H1 (cell line): Measurements from ENCODE around the gene SH3BGRL3. TPM values are rescaled to one million over a fixed set of nuclear protein-coding genes. Genes with fewer than 3 reads are reported as not detected.

Experiments used
- CTCF ChIA-PET: fragments of 300-600 bp; sonication (Branson Sonifier 250); formaldehyde crosslinking; loops from one replicate; lab custom pipeline; 2021; ENCODE audit not compliant: partially characterized antibody; lab: Charles Lee
- POLR2A ChIA-PET: fragments of 300-600 bp; sonication (Branson Sonifier 250); formaldehyde crosslinking; loops from one replicate; lab custom pipeline; 2021; ENCODE audit warnings: inconsistent platforms; ENCODE audit not compliant: partially characterized antibody; lab: Charles Lee
- DNase-seq, 2 experiments: peaks; one replicate each; pipeline versions ENCODE4 v3.0.0 to v3.0.0-alpha.2; 2010 to 2022; ENCODE audit warnings: low spot score in 2 of 2, low read depth in 1 of 2, mixed read lengths in 1 of 2
- FAIRE-seq: peaks from 2 replicates; lab custom pipeline; 2011; peaks lifted over from hg19 to GRCh38; lab: Jason Lieb, UNC
- H2AFZ ChIP-seq: 2 replicates; pipeline ENCODE4 v1.8.1; 2012; ENCODE audit warnings: low read length, inconsistent platforms
- H2AK5ac ChIP-seq: 2 replicates; pipeline ENCODE4 v1.6.1; 2013; ENCODE audit warnings: low read depth, low read length
- H2BK120ac ChIP-seq: replicated peaks from 2 replicates; pipeline ENCODE3; 2013; ENCODE audit warnings: low read depth, low read length, inconsistent platforms
- H2BK12ac ChIP-seq: 2 replicates; pipeline ENCODE4 v1.6.1; 2013; ENCODE audit warnings: low read depth, low read length
- H2BK15ac ChIP-seq: 2 replicates; pipeline ENCODE4 v1.6.1; 2013; ENCODE audit warnings: low read length
- H2BK20ac ChIP-seq: 2 replicates; pipeline ENCODE4 v1.6.1; 2013; ENCODE audit warnings: low read length
- H2BK5ac ChIP-seq: 2 replicates; pipeline ENCODE4 v1.6.1; 2013; ENCODE audit warnings: low read depth, low read length
- H3K14ac ChIP-seq: 2 replicates; pipeline ENCODE4 v1.6.1; 2013; ENCODE audit warnings: inconsistent platforms; ENCODE audit not compliant: insufficient read length
- H3K18ac ChIP-seq: 2 replicates; pipeline ENCODE4 v1.6.1; 2013; ENCODE audit warnings: low read length; ENCODE audit errors: extremely low read depth
- H3K23ac ChIP-seq: 2 replicates; pipeline ENCODE4 v1.6.1; 2013; ENCODE audit warnings: inconsistent platforms; ENCODE audit not compliant: insufficient read length
- H3K23me2 ChIP-seq: 2 replicates; pipeline ENCODE4 v1.6.1; 2013; ENCODE audit warnings: low read depth, low read length
- H3K27ac ChIP-seq: 2 replicates; pipeline ENCODE4 v1.6.1; 2011; ENCODE audit warnings: low read depth, low read length, inconsistent platforms
- H3K27me3 ChIP-seq, 4 experiments: replicated peaks in 1 of 4; 1 replicate in 1 of 4; 2 replicates in 3 of 4; pipeline versions ENCODE4 v1.6.1 to v1.8.1; 2011 to 2013; ENCODE audit warnings: low read length in 3 of 4, mild to moderate bottlenecking in 3 of 4, inconsistent platforms in 2 of 4, mixed read lengths in 2 of 4, moderate library complexity in 1 of 4; ENCODE audit not compliant: control insufficient read depth in 3 of 4, insufficient read depth in 3 of 4; ENCODE audit errors: extremely low read depth in 1 of 4
- H3K36me3 ChIP-seq, 4 experiments: 2 replicates each; pipeline versions ENCODE4 v1.6.1 to v1.8.1; 2011 to 2013; ENCODE audit warnings: mild to moderate bottlenecking in 4 of 4, low read length in 3 of 4, moderate library complexity in 2 of 4, control low read depth in 1 of 4, inconsistent platforms in 1 of 4; ENCODE audit not compliant: insufficient read depth in 4 of 4, control insufficient read depth in 2 of 4
- H3K4ac ChIP-seq: replicated peaks from 2 replicates; pipeline ENCODE3; 2013; ENCODE audit warnings: low read length, low read depth, mixed read lengths, inconsistent platforms; ENCODE audit not compliant: insufficient read length
- H3K4me1 ChIP-seq, 4 experiments: replicated peaks in 1 of 4; 1 replicate in 1 of 4; 2 replicates in 3 of 4; pipeline versions ENCODE4 v1.6.1 to v1.8.1; 2011 to 2013; ENCODE audit warnings: low read length in 3 of 4, inconsistent platforms in 2 of 4, mixed read lengths in 1 of 4; ENCODE audit not compliant: insufficient read depth in 4 of 4, control insufficient read depth in 3 of 4
- H3K4me2 ChIP-seq, 2 experiments: 2 replicates each; pipeline versions ENCODE4 v1.6.1 to v1.8.1; 2011 to 2013; ENCODE audit warnings: low read depth in 2 of 2, low read length in 2 of 2, control low read depth in 1 of 2, inconsistent platforms in 1 of 2, mild to moderate bottlenecking in 1 of 2; ENCODE audit not compliant: insufficient read depth in 1 of 2
- H3K4me3 ChIP-seq, 4 experiments: fragments of 200-600, 300-600 bp in 1 of 4; sonication (generic), shearing (Covaris generic), sonication (Bioruptor Twin) in 1 of 4; 2 replicates each; pipeline versions ENCODE4 v1.5.1 to v1.8.1; 2011 to 2016; ENCODE audit warnings: low read length in 4 of 4, low read depth in 3 of 4, control low read depth in 2 of 4, inconsistent platforms in 2 of 4, mild to moderate bottlenecking in 2 of 4, mixed read lengths in 1 of 4, moderate library complexity in 1 of 4; ENCODE audit not compliant: insufficient read depth in 2 of 4; ENCODE audit errors: extremely low read depth in 1 of 4
- H3K56ac ChIP-seq: replicated peaks from 2 replicates; pipeline ENCODE3; 2013; ENCODE audit warnings: low read depth, mild to moderate bottlenecking, mixed read lengths, low read length, inconsistent platforms; ENCODE audit not compliant: insufficient read length
- H3K79me1 ChIP-seq: 2 replicates; pipeline ENCODE4 v1.6.1; 2013; ENCODE audit warnings: low read depth, low read length, control low read depth
- H3K79me2 ChIP-seq, 2 experiments: 2 replicates each; pipeline versions ENCODE4 v1.6.1 to v1.8.1; 2012 to 2013; ENCODE audit warnings: low read length in 2 of 2, mild to moderate bottlenecking in 2 of 2, inconsistent platforms in 1 of 2; ENCODE audit not compliant: insufficient read depth in 2 of 2, control insufficient read depth in 1 of 2
- H3K9ac ChIP-seq, 4 experiments: replicated peaks in 1 of 4; 1 replicate in 1 of 4; 2 replicates in 3 of 4; pipeline versions ENCODE4 v1.6.1 to v1.8.1; 2011 to 2013; ENCODE audit warnings: low read depth in 3 of 4, low read length in 3 of 4, control low read depth in 2 of 4, mild to moderate bottlenecking in 2 of 4, moderate library complexity in 2 of 4, inconsistent platforms in 1 of 4; ENCODE audit errors: extremely low read depth in 1 of 4
- H3K9me3 ChIP-seq, 2 experiments: 2 replicates each; pipeline versions ENCODE4 v1.6.1 to v1.8.1; 2012 to 2013; ENCODE audit warnings: mild to moderate bottlenecking in 2 of 2, moderate library complexity in 2 of 2, control low read depth in 1 of 2, inconsistent platforms in 1 of 2, low read depth in 1 of 2, low read length in 1 of 2, mixed read lengths in 1 of 2; ENCODE audit not compliant: insufficient read depth in 2 of 2
- H4K20me1 ChIP-seq, 2 experiments: replicated peaks in 1 of 2; 2 replicates each; pipeline versions ENCODE3 to v1.8.1; 2011 to 2013; ENCODE audit warnings: inconsistent platforms in 2 of 2, low read length in 2 of 2, mild to moderate bottlenecking in 1 of 2; ENCODE audit not compliant: insufficient read depth in 2 of 2, control insufficient read depth in 1 of 2
- H4K5ac ChIP-seq: 2 replicates; pipeline ENCODE4 v1.6.1; 2013; ENCODE audit warnings: low read length, low read depth, mixed read lengths, inconsistent platforms; ENCODE audit not compliant: insufficient read length
- H4K8ac ChIP-seq: 2 replicates; pipeline ENCODE4 v1.8.0; 2013; ENCODE audit warnings: mild to moderate bottlenecking, moderate library complexity, low read length, inconsistent platforms; ENCODE audit not compliant: insufficient read depth; ENCODE audit errors: extremely low read depth
- H4K91ac ChIP-seq: replicated peaks from 2 replicates; pipeline ENCODE3; 2013; ENCODE audit warnings: low read length, mixed read lengths, inconsistent platforms; ENCODE audit not compliant: insufficient read length
- CREB1 ChIP-seq: IDR thresholded peaks from 2 replicates; pipeline ENCODE4 v1.6.1; 2012; ENCODE audit warnings: inconsistent platforms
- CTCF ChIP-seq, 3 experiments: IDR thresholded peaks; 1 replicate in 2 of 3; 2 replicates in 1 of 3; pipeline versions ENCODE4 v1.5.1 to v1.6.1; 2011; ENCODE audit warnings: low read length in 3 of 3, mild to moderate bottlenecking in 3 of 3, inconsistent platforms in 2 of 3, low read depth in 1 of 3, moderate library complexity in 1 of 3; ENCODE audit not compliant: insufficient read depth in 1 of 3; ENCODE audit errors: control extremely low read depth in 1 of 3
- GABPA ChIP-seq: IDR thresholded peaks from 2 replicates; pipeline ENCODE4 v1.6.1; 2011; ENCODE audit warnings: mild to moderate bottlenecking, low read length, moderate library complexity, borderline replicate concordance; ENCODE audit not compliant: insufficient read depth
- NRF1 ChIP-seq: IDR thresholded peaks from 2 replicates; pipeline ENCODE4 v1.6.1; 2011; ENCODE audit warnings: mild to moderate bottlenecking, low read depth, low read length, improper control_type of control experiment
- RAD21 ChIP-seq, 2 experiments: IDR thresholded peaks in 1 of 2; conservative IDR thresholded peaks in 1 of 2; 2 replicates each; pipeline ENCODE4 v1.6.1; 2011; ENCODE audit warnings: low read depth in 2 of 2, low read length in 2 of 2, improper control_type of control experiment in 1 of 2, inconsistent platforms in 1 of 2, mild to moderate bottlenecking in 1 of 2, moderate library complexity in 1 of 2
- TAF7 ChIP-seq: optimal IDR thresholded peaks from 2 replicates; pipeline ENCODE3; 2011; ENCODE audit warnings: low read depth, mild to moderate bottlenecking, inconsistent platforms, low read length, moderate library complexity, borderline replicate concordance
- WGBS, 2 experiments: shearing (Covaris generic) in 1 of 2; methylation state at CpG; one replicate each; pipeline versions ENCODE4 v1.1.6 to v1.1.7; 2013 to 2015; ENCODE audit warnings: low lambda C conversion rate in 2 of 2, mixed read lengths in 2 of 2, inconsistent platforms in 1 of 2, low coverage in 1 of 2, missing lambda C conversion rate in 1 of 2; ENCODE audit not compliant: insufficient replicate concordance in 2 of 2, insufficient coverage in 1 of 2, insufficient read length in 1 of 2; ENCODE audit errors: extremely low coverage in 1 of 2, missing lambda C conversion rate in 1 of 2; 5-methylcytosine and 5-hydroxymethylcytosine counted together
- polyA plus RNA-seq, 7 experiments: library from polyadenylated mRNA; depleted of rRNA in 3 of 7; stranded (reverse) in 5 of 7; unstranded in 2 of 7; fragments of >200 nt in 5 of 7; fragments of 200-250 nt in 2 of 7; gene quantifications; 1 replicate in 5 of 7; 2 replicates in 1 of 7; 4 replicates in 1 of 7; pipeline versions ENCODE4 v1.2.1 to v1.2.3, GENCODE V29; 2011 to 2013; ENCODE audit warnings: missing spikeins in 2 of 7, mixed read lengths in 2 of 7
- total RNA-seq: library from RNA; stranded (reverse); fragmentation: NEBNext Ultra II Directional; extraction: Animal tissue kit (Norgen Biotek cat#: 25700); gene quantifications from 2 replicates; pipeline ENCODE4 v1.2.1, GENCODE V29; 2021

The SH3BGRL3 gene
- total and polyA plus RNA-seq, 2 of the 8 experiments (the other 6 are each of a cell fraction or from before 2014, with no cell fraction given) = 77.8 to 107 TPM

GRCh38 chr1:26284597-26285347, 4.9 kb downstream of the SH3BGRL3 start:
- Histone ChIP-seq H3K9me3 (no peaks in the 10 kb centered on the region), H2AFZ (no peak overlapping the region), H4K20me1 (peaks cover 4 to 12% of the 10 kb centered on the region in 2 experiments), H4K5ac (no peak overlapping the region), H3K36me3 (peaks cover 0 to 4% (median 0%) of the 10 kb centered on the region in 4 experiments; a peak in 1 of 8 replicates), H3K4me1 (peaks cover 8 to 32% (median 19%) of the 10 kb centered on the region in 4 experiments), H3K23me2 (peaks cover 9% of the 10 kb centered on the region; the same call in 1 of the 2 replicates), H3K4me3 (no peak overlapping the region), H3K18ac (no peak overlapping the region), H3K4ac (no peak overlapping the region), H2AK5ac (no peak overlapping the region), H3K79me2 (peaks cover 0 to 5% of the 10 kb centered on the region in 2 experiments; a peak in 1 of 4 replicates), H3K4me2 (no peak overlapping the region), H3K79me1 (no peaks in the 10 kb centered on the region), H3K9ac (no peak overlapping the region; a peak in 1 of 7 replicates), H3K56ac (no peak overlapping the region), H2BK12ac (no peak overlapping the region; the same call in 1 of the 2 replicates), H3K23ac (no peak overlapping the region), H2BK5ac (no peak overlapping the region; the same call in 1 of the 2 replicates), H3K27me3 (no peaks in the 10 kb centered on the region), H2BK120ac (no peak overlapping the region), H3K14ac (no peak overlapping the region), H2BK15ac (0 out of 2 replicates have a peak overlapping the region, but pooled peaks have one; percentile 53), H4K91ac (no peak overlapping the region), H4K8ac (no peak overlapping the region), H2BK20ac (0 out of 2 replicates have a peak overlapping the region, but pooled peaks have one; percentile 32), H3K27ac (no peak overlapping the region)
- FAIRE-seq (no peak), DNase-seq (peak in 1 of 2 experiments; percentile 94)
- ChIA-PET CTCF (interaction anchor here (0.6 to 39.7 kb wide), 38 partner anchors 9 to 256 kb away, joined by 3 to 1530 read pairs (median 5); partner anchors contain the start of genes CATSPER4, CD52, CNKSR1 and CRYBG2), POLR2A (interaction anchor here (1.0 to 3.2 kb wide), 11 partner anchors 9 to 188 kb away, joined by 3 to 27 read pairs (median 4); partner anchors contain the start of genes CD52, HMGN2 and LIN28A)
- 70% methylated on average over 22 of the region's 22 CpGs; no CpG with 5 or more reads in 1 of the 2 experiments for WGBS, 2 experiments
- TF ChIP-seq CTCF (IDR thresholded peaks at IDR 0.05; ENCODE audit: control extremely low read depth in 1 of 3, insufficient read depth in 1 of 3, low read depth in 1 of 3, low read length in 3 of 3) (peak in 2 of 3 experiments; percentile 93 to 97; a peak in 3 of 4 replicates), TAF7 (peak; percentile 30), GABPA (no peak), NRF1 (no peak), CREB1 (0 out of 2 replicates have a peak, but pooled peaks have one; percentile 25), RAD21 (IDR thresholded peaks at IDR 0.05 in 1 of 2, conservative IDR thresholded peaks at IDR 0.05 in 1 of 2; ENCODE audit: low read depth in 2 of 2, low read length in 2 of 2) (peak; percentile 89 to 91)
